HUES6 (cell line): ENCODE data around the gene ADD2.

Source experiments
- H3K27ac ChIP-seq: 2 replicates; pipeline ENCODE4 v1.7.0; 2013; ENCODE audit warnings: low read depth, mild to moderate bottlenecking, low read length, inconsistent platforms
- H3K27me3 ChIP-seq: 2 replicates; pipeline ENCODE4 v1.6.1; 2013; ENCODE audit warnings: low read length; ENCODE audit not compliant: control insufficient read depth, insufficient read depth
- H3K36me3 ChIP-seq: 2 replicates; pipeline ENCODE4 v1.6.1; 2013; ENCODE audit warnings: low read length; ENCODE audit not compliant: control insufficient read depth, insufficient read depth
- H3K4me1 ChIP-seq: 2 replicates; pipeline ENCODE4 v1.6.1; 2013; ENCODE audit warnings: low read length; ENCODE audit not compliant: control insufficient read depth, insufficient read depth
- H3K4me3 ChIP-seq: 2 replicates; pipeline ENCODE4 v1.5.1; 2013; ENCODE audit warnings: low read depth, low read length
- H3K9ac ChIP-seq: one replicate; pipeline ENCODE4 v1.6.1; 2013; ENCODE audit warnings: mild to moderate bottlenecking, low read length
- H3K9me3 ChIP-seq: 2 replicates; pipeline ENCODE4 v1.6.1; 2013; ENCODE audit warnings: low read depth, low read length; ENCODE audit not compliant: control insufficient read depth, insufficient read depth

ADD2 gene

GRCh38 chr2:70709275-70710037, 58.5 kb downstream of the ADD2 start:
- Histone ChIP-seq H3K4me3 (no peak overlapping the region), H3K27ac (no peak overlapping the region), H3K36me3 (peaks cover 42% of the 10 kb centered on the region), H3K27me3 (no peaks in the 10 kb centered on the region), H3K9me3 (no peaks in the 10 kb centered on the region), H3K4me1 (peaks cover 25% of the 10 kb centered on the region), H3K9ac (no peak overlapping the region)

GRCh38 chr2:70708376-70709199, 59.4 kb downstream of the ADD2 start:
- no peak overlapping the region for H3K9ac ChIP-seq
- peaks cover 20% of the 10 kb centered on the region for H3K4me1 ChIP-seq
- H3K27ac ChIP-seq, result no peak overlapping the region
- no peaks in the 10 kb centered on the region for H3K27me3 ChIP-seq
- H3K36me3 ChIP-seq, result peaks cover 43% of the 10 kb centered on the region
- H3K9me3 ChIP-seq, result no peaks in the 10 kb centered on the region
- no peak overlapping the region for H3K4me3 ChIP-seq

GRCh38 chr2:70707706-70708105, 60.3 kb downstream of the ADD2 start:
- Histone ChIP-seq H3K36me3 (peaks cover 39% of the 10 kb centered on the region), H3K9me3 (no peaks in the 10 kb centered on the region), H3K27me3 (no peaks in the 10 kb centered on the region), H3K9ac (no peak overlapping the region), H3K4me1 (peaks cover 19% of the 10 kb centered on the region), H3K27ac (no peak overlapping the region), H3K4me3 (no peak overlapping the region)

GRCh38 chr2:70706026-70706795, 61.8 kb downstream of the ADD2 start:
- Histone ChIP-seq H3K9ac (no peak overlapping the region), H3K27me3 (no peaks in the 10 kb centered on the region), H3K27ac (no peak overlapping the region), H3K9me3 (no peaks in the 10 kb centered on the region), H3K4me3 (no peak overlapping the region), H3K4me1 (peaks cover 13% of the 10 kb centered on the region), H3K36me3 (peaks cover 28% of the 10 kb centered on the region)

GRCh38 chr2:70705160-70705850, 62.7 kb downstream of the ADD2 start:
- Histone ChIP-seq H3K27ac (no peak overlapping the region), H3K4me3 (no peak overlapping the region), H3K9ac (no peak overlapping the region), H3K36me3 (peaks cover 23% of the 10 kb centered on the region), H3K4me1 (peaks cover 4% of the 10 kb centered on the region; the same call in 1 of the 2 replicates), H3K9me3 (no peaks in the 10 kb centered on the region), H3K27me3 (no peaks in the 10 kb centered on the region)

GRCh38 chr2:70703900-70704549, 64.0 kb downstream of the ADD2 start:
- Histone ChIP-seq H3K9ac (no peak overlapping the region), H3K27ac (no peak overlapping the region), H3K27me3 (no peaks in the 10 kb centered on the region), H3K36me3 (peaks cover 23% of the 10 kb centered on the region), H3K9me3 (no peaks in the 10 kb centered on the region), H3K4me1 (no peaks in the 10 kb centered on the region), H3K4me3 (no peak overlapping the region)

- no peak overlapping the region for H3K4me3 ChIP-seq
- no peaks in the 10 kb centered on the region for H3K4me1 ChIP-seq
- no peaks in the 10 kb centered on the region for H3K27me3 ChIP-seq
- H3K27ac ChIP-seq, result no peak overlapping the region
- H3K36me3 ChIP-seq, result peaks cover 21% of the 10 kb centered on the region
- no peak overlapping the region for H3K9ac ChIP-seq
- H3K9me3 ChIP-seq, result no peaks in the 10 kb centered on the region
Observed at GRCh38 chr2:70702711-70703395, 65.1 kb downstream of the ADD2 start.

- Histone ChIP-seq H3K9me3 (no peaks in the 10 kb centered on the region), H3K4me3 (no peak overlapping the region), H3K4me1 (no peaks in the 10 kb centered on the region), H3K27me3 (no peaks in the 10 kb centered on the region), H3K27ac (no peak overlapping the region), H3K9ac (no peak overlapping the region), H3K36me3 (peaks cover 38% of the 10 kb centered on the region)
Observed at GRCh38 chr2:70698847-70699246, 69.2 kb downstream of the ADD2 start.

GRCh38 chr2:70697603-70698383, 70.2 kb downstream of the ADD2 start:
- peaks cover 48% of the 10 kb centered on the region for H3K36me3 ChIP-seq
- H3K4me1 ChIP-seq, result no peaks in the 10 kb centered on the region
- H3K9ac ChIP-seq, result peak overlapping the region; percentile 33
- H3K9me3 ChIP-seq, result no peaks in the 10 kb centered on the region
- no peaks in the 10 kb centered on the region for H3K27me3 ChIP-seq
- H3K27ac ChIP-seq, result no peak overlapping the region
- no peak overlapping the region for H3K4me3 ChIP-seq
